PC-9 (cell line): Measurements from ENCODE around the gene RHOF. TPM values are rescaled to one million over a fixed set of nuclear protein-coding genes. Genes with fewer than 3 reads are reported as not detected.

Experiments used
- BruUV-seq: library from RNA; stranded (reverse); fragments of 400-500 nt; replicated peaks from 2 replicates; lab custom pipeline; 2021; lab: Mats Ljungman, UMichigan
- CTCF ChIA-PET: fragments of 300-600 bp; sonication (Branson Sonifier 250); formaldehyde crosslinking; loops from one replicate; lab custom pipeline; 2022; ENCODE audit warnings: antibody characterized with exemption; lab: Charles Lee
- POLR2A ChIA-PET: fragments of 300-600 bp; sonication (Branson Sonifier 250); formaldehyde crosslinking; loops from one replicate; lab custom pipeline; 2022; ENCODE audit warnings: antibody characterized with exemption; ENCODE audit not compliant: unreplicated experiment; lab: Charles Lee
- DNase-seq, 2 experiments: peaks; one replicate each; pipeline versions ENCODE4 v3.0.0 to v3.0.0-alpha.2; 2015 to 2022; ENCODE audit warnings: mixed read lengths in 1 of 2
- H2AFZ ChIP-seq: fragments of 200-600 bp; sonication (generic); 2 replicates; pipeline ENCODE4 v1.8.1; 2017; ENCODE audit warnings: antibody characterized with exemption
- H3F3A ChIP-seq: fragments of 200-600 bp; sonication (generic); 2 replicates; pipeline ENCODE4 v1.8.1; 2017; ENCODE audit warnings: antibody characterized with exemption, mild to moderate bottlenecking, low read depth; ENCODE audit not compliant: insufficient read depth
- H3K27ac ChIP-seq: fragments of 200-600 bp; sonication (generic); 2 replicates; pipeline ENCODE4 v1.6.1; 2016; ENCODE audit warnings: mixed run types
- H3K27me3 ChIP-seq: fragments of 200-600 bp; sonication (generic); 2 replicates; pipeline ENCODE4 v1.6.1; 2016; ENCODE audit warnings: low read depth, mixed run types; ENCODE audit not compliant: insufficient read depth
- H3K36me3 ChIP-seq: fragments of 200-600 bp; sonication (generic); 2 replicates; pipeline ENCODE4 v1.6.1; 2016; ENCODE audit warnings: low read depth, mixed run types
- H3K4me1 ChIP-seq: fragments of 200-600 bp; sonication (generic); replicated peaks from 2 replicates; pipeline ENCODE4 v1.6.1; 2016; ENCODE audit warnings: mixed run types; ENCODE audit not compliant: insufficient read depth
- H3K4me2 ChIP-seq: fragments of 200-600 bp; sonication (generic); 2 replicates; pipeline ENCODE4 v1.6.1; 2017; ENCODE audit warnings: mixed run types
- H3K4me3 ChIP-seq: fragments of 200-600 bp; sonication (generic); 2 replicates; pipeline ENCODE4 v1.6.1; 2016; ENCODE audit warnings: mixed run types
- H3K79me2 ChIP-seq: fragments of 200-600 bp; sonication (generic); 2 replicates; pipeline ENCODE4 v1.6.1; 2017; ENCODE audit warnings: low read depth, mixed run types
- H3K9me2 ChIP-seq: fragments of 200-600 bp; sonication (generic); 2 replicates; pipeline ENCODE4 v1.8.1; 2017; ENCODE audit warnings: mild to moderate bottlenecking; ENCODE audit not compliant: insufficient read depth
- H3K9me3 ChIP-seq: fragments of 200-600 bp; sonication (generic); 2 replicates; pipeline ENCODE4 v1.8.1; 2016; ENCODE audit warnings: low read depth; ENCODE audit not compliant: insufficient read depth
- H4K20me1 ChIP-seq: fragments of 200-600 bp; sonication (generic); 2 replicates; pipeline ENCODE4 v1.8.1; 2017; ENCODE audit not compliant: insufficient read depth
- EZH2 ChIP-seq: fragments of 200-600 bp; sonication (generic); IDR thresholded peaks from 2 replicates; pipeline ENCODE4 v1.8.0; 2017; ENCODE audit warnings: antibody characterized with exemption, low read depth
- intact Hi-C: fragments of 100-400 bp; cut with micrococcal nuclease; formaldehyde crosslinking; loops from one replicate; pipeline ENCODE4 v1.10.0; 2022; ENCODE audit not compliant: unreplicated experiment
- total RNA-seq: library from RNA; stranded (reverse); gene quantifications from 2 replicates; pipeline ENCODE4 v1.2.3, GENCODE V29; 2021
- TF ChIP-seq, protein P1 (sequence below): fragments of 200-600 bp; sonication (generic); conservative IDR thresholded peaks from 2 replicates; pipeline ENCODE4 v1.6.1; 2017; ENCODE audit warnings: mixed run types, antibody characterized with exemption, mild to moderate bottlenecking, moderate library complexity

Gene RHOF
- total RNA-seq, 1 experiment from 2014 or later, result 179 TPM

GRCh38 chr12:121802843-121803698 lies 9.6 kb upstream of the RHOF start:
- ChIA-PET CTCF (interaction anchor here (0.6 to 1.0 kb wide), 2 partner anchors 9 to 1764 kb away, joined by 4 to 6 read pairs; no protein-coding TSS in a partner anchor), POLR2A (interaction anchor here (0.6 to 1.3 kb wide), 12 partner anchors 9 to 636 kb away, joined by 3 to 12 read pairs (median 4); partner anchors contain the start of genes PSMD9, RHOF and TMEM120B)
- peaks cover 47% of the 10 kb centered on the region for H3F3A ChIP-seq
- H3K9me2 ChIP-seq, result no peaks in the 10 kb centered on the region
- peak overlapping the region; percentile 68 for H2AFZ ChIP-seq
- peak; percentile 88 to 92 for DNase-seq
- H3K36me3 ChIP-seq, result no peaks in the 10 kb centered on the region
- H3K4me1 ChIP-seq, result peaks cover 31% of the 10 kb centered on the region
- TF ChIP-seq, protein P1, sequence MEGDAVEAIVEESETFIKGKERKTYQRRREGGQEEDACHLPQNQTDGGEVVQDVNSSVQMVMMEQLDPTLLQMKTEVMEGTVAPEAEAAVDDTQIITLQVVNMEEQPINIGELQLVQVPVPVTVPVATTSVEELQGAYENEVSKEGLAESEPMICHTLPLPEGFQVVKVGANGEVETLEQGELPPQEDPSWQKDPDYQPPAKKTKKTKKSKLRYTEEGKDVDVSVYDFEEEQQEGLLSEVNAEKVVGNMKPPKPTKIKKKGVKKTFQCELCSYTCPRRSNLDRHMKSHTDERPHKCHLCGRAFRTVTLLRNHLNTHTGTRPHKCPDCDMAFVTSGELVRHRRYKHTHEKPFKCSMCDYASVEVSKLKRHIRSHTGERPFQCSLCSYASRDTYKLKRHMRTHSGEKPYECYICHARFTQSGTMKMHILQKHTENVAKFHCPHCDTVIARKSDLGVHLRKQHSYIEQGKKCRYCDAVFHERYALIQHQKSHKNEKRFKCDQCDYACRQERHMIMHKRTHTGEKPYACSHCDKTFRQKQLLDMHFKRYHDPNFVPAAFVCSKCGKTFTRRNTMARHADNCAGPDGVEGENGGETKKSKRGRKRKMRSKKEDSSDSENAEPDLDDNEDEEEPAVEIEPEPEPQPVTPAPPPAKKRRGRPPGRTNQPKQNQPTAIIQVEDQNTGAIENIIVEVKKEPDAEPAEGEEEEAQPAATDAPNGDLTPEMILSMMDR, result no peak
- no peak for TF ChIP-seq EZH2
- BruUV-seq, result TSS peak; percentile 14
- no peaks in the 10 kb centered on the region for H3K27me3 ChIP-seq
- peak overlapping the region; percentile 100 for H3K4me2 ChIP-seq
- peaks cover 67% of the 10 kb centered on the region for H3K79me2 ChIP-seq
- H3K27ac ChIP-seq, result peak overlapping the region; percentile 100
- no peaks in the 10 kb centered on the region for H3K9me3 ChIP-seq
- peak overlapping the region; percentile 83 for H3K4me3 ChIP-seq
- no peaks in the 10 kb centered on the region; the same call in 1 of the 2 replicates for H4K20me1 ChIP-seq
- intact Hi-C loops, result no loop called here

GRCh38 chr12:121802485-121802842 lies 9.0 kb upstream of the RHOF start:
- Histone ChIP-seq H3K4me1 (peaks cover 37% of the 10 kb centered on the region), H3K9me3 (no peaks in the 10 kb centered on the region), H3K4me2 (peak overlapping the region; percentile 100), H3K36me3 (no peaks in the 10 kb centered on the region), H3K27ac (peak overlapping the region; percentile 100), H3F3A (peaks cover 53% of the 10 kb centered on the region), H3K4me3 (peak overlapping the region; percentile 83), H3K9me2 (no peaks in the 10 kb centered on the region), H4K20me1 (no peaks in the 10 kb centered on the region; the same call in 1 of the 2 replicates), H3K79me2 (peaks cover 68% of the 10 kb centered on the region), H2AFZ (no peak overlapping the region), H3K27me3 (no peaks in the 10 kb centered on the region)
- TSS peak; percentile 69 for BruUV-seq
- intact Hi-C loops, result no loop called here
- ChIA-PET CTCF (interaction anchor here (1.0 kb wide), 1 partner anchor 10 kb away, joined by 4 read pairs; no protein-coding TSS in a partner anchor), POLR2A (interaction anchor here (0.6 to 1.3 kb wide), 7 partner anchors 9 to 490 kb away, joined by 3 to 10 read pairs (median 4); partner anchors contain the start of genes PSMD9 and RHOF)
- no peak for DNase-seq
- TF ChIP-seq, protein P1, result no peak
- no peak for TF ChIP-seq EZH2

- H2AFZ ChIP-seq, result no peak overlapping the region
- H3K4me1 ChIP-seq, result peaks cover 37% of the 10 kb centered on the region
- no peaks in the 10 kb centered on the region for H3K36me3 ChIP-seq
- peaks cover 54% of the 10 kb centered on the region for H3F3A ChIP-seq
- POLR2A ChIA-PET, result interaction anchor here (0.6 to 0.8 kb wide), 3 partner anchors 21 to 115 kb away, joined by 3 to 10 read pairs (median 4); no protein-coding TSS in a partner anchor
- CTCF ChIA-PET, result no interaction called here
- H3K9me3 ChIP-seq, result no peaks in the 10 kb centered on the region
- DNase-seq, result no peak
- intact Hi-C loops, result no loop called here
- no peaks in the 10 kb centered on the region for H3K9me2 ChIP-seq
- no peaks in the 10 kb centered on the region; the same call in 1 of the 2 replicates for H4K20me1 ChIP-seq
- H3K4me3 ChIP-seq, result peak overlapping the region; percentile 83
- H3K79me2 ChIP-seq, result peaks cover 63% of the 10 kb centered on the region
- BruUV-seq, result no TSS peak
- TF ChIP-seq EZH2, result no peak
- TF ChIP-seq, protein P1, result no peak
- peak overlapping the region; percentile 100 for H3K4me2 ChIP-seq
- no peaks in the 10 kb centered on the region for H3K27me3 ChIP-seq
- peak overlapping the region; percentile 100 for H3K27ac ChIP-seq
Observed at GRCh38 chr12:121801595-121802484, 8.4 kb upstream of the RHOF start.
